CD4-positive, CD25-positive, alpha-beta regulatory T cell (primary cell): ENCODE measurements around the gene CAMK2A. TPM values are rescaled to one million over a fixed set of nuclear protein-coding genes. Genes with fewer than 3 reads are reported as not detected.

Source experiments
- ATAC-seq, 2 donors: fragments of 150-1000 bp; cut with Tn5 transposase; one replicate each; pipeline ENCODE4 v1.10.0; 2021; ENCODE audit warnings: low read depth in 2 of 2, moderate number of reproducible peaks in 2 of 2, moderate library complexity in 1 of 2
- DNase-seq, 3 donors: peaks; one replicate each; pipeline versions ENCODE4 v3.0.0 to v3.0.0-alpha.2; 2012 to 2022; ENCODE audit warnings: mixed read lengths in 1 of 3
- H3K27ac ChIP-seq: one replicate; pipeline ENCODE4 v1.7.0; 2013; ENCODE audit warnings: mild to moderate bottlenecking, low read length; ENCODE audit not compliant: insufficient read depth, poor library complexity, severe bottlenecking
- H3K27me3 ChIP-seq: one replicate; pipeline ENCODE4 v1.7.0; 2013; ENCODE audit warnings: low read length; ENCODE audit not compliant: control insufficient read depth, insufficient read depth
- H3K36me3 ChIP-seq: one replicate; pipeline ENCODE4 v1.7.0; 2013; ENCODE audit warnings: mild to moderate bottlenecking, low read length, moderate library complexity; ENCODE audit not compliant: control insufficient read depth, insufficient read depth
- H3K4me1 ChIP-seq: 2 replicates; pipeline ENCODE4 v1.7.0; 2013; ENCODE audit warnings: mild to moderate bottlenecking, low read length; ENCODE audit not compliant: insufficient read depth, control insufficient read depth, poor library complexity, severe bottlenecking
- H3K4me3 ChIP-seq: one replicate; pipeline ENCODE4 v1.7.0; 2013; ENCODE audit warnings: low read depth, mild to moderate bottlenecking, low read length, moderate library complexity
- H3K9me3 ChIP-seq, 2 experiments: 1 replicate in 1 of 2; 2 replicates in 1 of 2; pipeline ENCODE4 v1.7.0; 2013; ENCODE audit warnings: low read length in 2 of 2, mild to moderate bottlenecking in 1 of 2, moderate library complexity in 1 of 2; ENCODE audit not compliant: control insufficient read depth in 2 of 2
- H3K27ac Mint-ChIP-seq, 3 donors: one replicate each; pipeline ENCODE4 v1.8.0; 2020 to 2022; ENCODE audit warnings: mild to moderate bottlenecking in 3 of 3, mixed read lengths in 3 of 3, moderate library complexity in 2 of 3
- H3K27me3 Mint-ChIP-seq: one replicate; pipeline ENCODE4 v1.8.0; 2022; ENCODE audit warnings: mild to moderate bottlenecking, mixed read lengths
- H3K36me3 Mint-ChIP-seq: one replicate; pipeline ENCODE4 v1.8.0; 2020; ENCODE audit warnings: mixed read lengths
- H3K4me1 Mint-ChIP-seq, 4 donors: one replicate each; pipeline ENCODE4 v1.8.0; 2020 to 2022; ENCODE audit warnings: mixed read lengths in 4 of 4, mild to moderate bottlenecking in 1 of 4
- H3K4me3 Mint-ChIP-seq, 4 donors: one replicate each; pipeline ENCODE4 v1.8.0; 2020 to 2022; ENCODE audit warnings: mild to moderate bottlenecking in 4 of 4, mixed read lengths in 4 of 4, moderate library complexity in 3 of 4
- H3K9me3 Mint-ChIP-seq, 7 donors: one replicate each; pipeline ENCODE4 v1.8.0; 2020 to 2022; ENCODE audit warnings: mixed read lengths in 7 of 7, mild to moderate bottlenecking in 3 of 7, moderate library complexity in 2 of 7
- polyA plus RNA-seq, 4 donors: library from polyadenylated mRNA; unstranded; fragments of 300-500 nt; fragmentation: Illumina TruSeq; gene quantifications; one replicate each; pipeline ENCODE4 v1.2.3, GENCODE V29; 2021
- total RNA-seq: library from RNA; stranded (reverse); gene quantifications from one replicate; pipeline ENCODE4 v1.2.3, GENCODE V29; 2022

CAMK2A gene
- total and polyA plus RNA-seq, 5 donors from 2014 or later = not detected

GRCh38 chr5:150302301-150303069 is 12.9 kb upstream of the CAMK2A start, which contains the start of gene ARSI:
TSS of gene ARSI (minus strand) at chr5:150302905. CDS start at chr5:150302373, 532 bp downstream.
- no peaks in the 10 kb centered on the region for H3K4me1 ChIP-seq
- peaks cover 15% of the 10 kb centered on the region for H3K27me3 ChIP-seq
- Mint-ChIP-seq H3K27ac (no peak within 1 kb of the TSS), H3K4me1 (peaks cover 0 to 3% (median 1%) of the 10 kb centered on the region in 4 donors), H3K27me3 (peaks cover 32% of the 10 kb centered on the region), H3K9me3 (peaks cover 0 to 3% (median 0%) of the 10 kb centered on the region in 7 donors), H3K36me3 (no peaks in the 10 kb centered on the region), H3K4me3 (peak within 1 kb of the TSS in 1 of 4 donors; percentile 13)
- no peak for ATAC-seq
- H3K36me3 ChIP-seq = no peaks in the 10 kb centered on the region
- H3K4me3 ChIP-seq = no peak within 1 kb of the TSS
- no peak for DNase-seq
- H3K27ac ChIP-seq = no peak within 1 kb of the TSS
- no peaks in the 10 kb centered on the region for H3K9me3 ChIP-seq

DNA sequence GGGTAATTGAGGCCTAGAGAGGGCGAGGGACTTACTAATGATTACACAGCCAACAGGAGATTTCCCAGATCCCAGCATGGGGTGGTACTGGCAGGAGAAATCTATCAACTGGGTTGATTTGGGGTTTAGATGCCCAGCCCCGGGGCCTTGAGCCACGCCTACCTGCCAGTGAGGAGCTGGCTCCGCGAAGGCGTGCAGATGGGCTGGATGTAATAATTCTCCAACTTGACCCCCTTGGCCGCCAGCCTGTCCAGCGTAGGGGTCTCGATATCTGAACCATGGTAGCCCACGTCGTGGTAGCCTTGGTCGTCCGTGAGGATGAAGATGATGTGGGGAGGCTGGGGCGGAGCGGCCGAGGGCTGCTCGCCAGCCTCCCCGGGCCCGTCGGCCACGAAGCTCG is 12.3 kb upstream of the CAMK2A start:
- peaks cover 0 to 3% (median 1%) of the 10 kb centered on the region in 4 donors for H3K4me1 Mint-ChIP-seq
- no peaks in the 10 kb centered on the region for H3K9me3 ChIP-seq
- no peak overlapping the region for H3K4me3 ChIP-seq
- no peak overlapping the region for H3K27ac ChIP-seq
- no peak overlapping the region for H3K4me3 Mint-ChIP-seq
- DNase-seq (no peak), ATAC-seq (no peak)
- H3K36me3 ChIP-seq = no peaks in the 10 kb centered on the region
- H3K36me3 Mint-ChIP-seq = no peaks in the 10 kb centered on the region
- H3K9me3 Mint-ChIP-seq = no peaks in the 10 kb centered on the region
- no peak overlapping the region for H3K27ac Mint-ChIP-seq
- H3K27me3 Mint-ChIP-seq = peaks cover 32% of the 10 kb centered on the region
- H3K27me3 ChIP-seq = peaks cover 15% of the 10 kb centered on the region
- H3K4me1 ChIP-seq = no peaks in the 10 kb centered on the region

DNA sequence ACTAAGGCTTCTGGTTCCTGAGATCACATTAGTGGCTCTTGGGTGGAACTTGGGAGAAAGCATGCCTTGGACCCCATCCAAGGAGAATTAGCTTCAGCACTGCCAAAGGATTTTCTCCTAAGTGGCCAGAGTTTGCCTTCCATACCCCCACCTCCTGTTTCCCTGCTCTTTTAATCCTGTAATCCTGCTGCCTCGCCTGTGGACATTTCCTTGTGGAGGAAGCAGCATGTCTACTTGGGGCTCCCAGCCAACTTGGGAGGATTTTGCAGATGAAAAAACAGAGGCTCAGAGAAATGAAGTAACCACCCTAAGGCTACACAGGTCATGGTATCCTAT is 11.6 kb upstream of the CAMK2A start:
- no peaks in the 10 kb centered on the region for H3K4me1 ChIP-seq
- ATAC-seq (no peak), DNase-seq (no peak)
- H3K4me1 Mint-ChIP-seq = peaks cover 0 to 3% (median 1%) of the 10 kb centered on the region in 4 donors
- no peak overlapping the region for H3K27ac ChIP-seq
- H3K36me3 Mint-ChIP-seq = no peaks in the 10 kb centered on the region
- peak overlapping the region in 1 of 4 donors; percentile 53 for H3K4me3 Mint-ChIP-seq
- H3K9me3 Mint-ChIP-seq = no peaks in the 10 kb centered on the region
- H3K27ac Mint-ChIP-seq = no peak overlapping the region
- peaks cover 29% of the 10 kb centered on the region for H3K27me3 Mint-ChIP-seq
- H3K9me3 ChIP-seq = no peaks in the 10 kb centered on the region
- peaks cover 15% of the 10 kb centered on the region for H3K27me3 ChIP-seq
- H3K36me3 ChIP-seq = no peaks in the 10 kb centered on the region
- no peak overlapping the region for H3K4me3 ChIP-seq

GRCh38 chr5:150300496-150301169 is 11.1 kb upstream of the CAMK2A start:
- no peak for ATAC-seq
- Histone ChIP-seq H3K27ac (no peak overlapping the region), H3K4me3 (no peak overlapping the region), H3K36me3 (no peaks in the 10 kb centered on the region), H3K4me1 (no peaks in the 10 kb centered on the region), H3K27me3 (peaks cover 15% of the 10 kb centered on the region), H3K9me3 (no peaks in the 10 kb centered on the region)
- DNase-seq = no peak
- peaks cover 26% of the 10 kb centered on the region for H3K27me3 Mint-ChIP-seq
- H3K36me3 Mint-ChIP-seq = no peaks in the 10 kb centered on the region
- H3K9me3 Mint-ChIP-seq = no peaks in the 10 kb centered on the region
- peaks cover 0 to 3% (median 1%) of the 10 kb centered on the region in 4 donors for H3K4me1 Mint-ChIP-seq
- peak overlapping the region in 1 of 4 donors; percentile 53 for H3K4me3 Mint-ChIP-seq
- H3K27ac Mint-ChIP-seq = no peak overlapping the region

- Mint-ChIP-seq H3K4me3 (no peak overlapping the region), H3K27ac (no peak overlapping the region), H3K36me3 (no peaks in the 10 kb centered on the region), H3K9me3 (no peaks in the 10 kb centered on the region), H3K4me1 (peaks cover 0 to 3% (median 1%) of the 10 kb centered on the region in 4 donors), H3K27me3 (peaks cover 30% of the 10 kb centered on the region)
- Histone ChIP-seq H3K36me3 (no peaks in the 10 kb centered on the region), H3K27me3 (peaks cover 12% of the 10 kb centered on the region), H3K27ac (no peak overlapping the region), H3K9me3 (no peaks in the 10 kb centered on the region), H3K4me1 (no peaks in the 10 kb centered on the region), H3K4me3 (no peak overlapping the region)
- ATAC-seq (no peak), DNase-seq (no peak)
These were observed 10.2 kb upstream of the CAMK2A start for GRCh38 chr5:150299571-150300327.

DNA sequence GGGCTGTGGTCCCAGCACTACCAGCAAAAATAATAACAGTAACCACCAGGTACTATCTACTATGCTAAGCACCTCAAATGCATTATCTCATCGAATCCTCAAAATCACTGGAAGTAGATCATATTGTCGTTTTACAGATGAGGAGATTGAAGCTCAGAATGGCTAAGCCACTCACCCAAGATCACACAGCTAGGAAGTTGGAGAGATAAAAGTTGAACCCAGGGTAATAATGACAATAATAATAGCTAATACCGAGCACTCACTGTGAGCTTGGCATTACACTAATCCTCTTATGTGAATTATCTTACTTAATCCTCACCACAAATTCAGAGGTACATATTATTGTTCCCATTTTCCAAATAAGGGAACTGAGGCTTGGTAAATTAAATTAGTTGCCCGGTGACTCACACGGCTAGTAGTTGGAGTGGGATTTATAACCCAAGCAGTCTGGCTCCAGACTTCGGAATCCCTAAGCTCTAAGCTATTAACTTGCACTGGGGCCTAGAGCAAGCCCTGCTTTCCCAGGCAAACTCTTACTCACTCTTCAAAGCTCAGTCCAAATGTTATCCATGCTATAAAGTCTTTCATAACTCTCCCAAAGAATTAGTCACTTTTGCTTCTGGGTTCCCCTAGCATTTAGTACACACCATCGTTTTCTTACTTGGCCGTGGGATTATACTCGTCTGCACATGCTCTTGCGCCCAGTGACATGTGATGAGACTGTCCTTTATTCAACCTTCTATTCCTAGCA is 9.3 kb upstream of the CAMK2A start:
- no peak for DNase-seq

DNA sequence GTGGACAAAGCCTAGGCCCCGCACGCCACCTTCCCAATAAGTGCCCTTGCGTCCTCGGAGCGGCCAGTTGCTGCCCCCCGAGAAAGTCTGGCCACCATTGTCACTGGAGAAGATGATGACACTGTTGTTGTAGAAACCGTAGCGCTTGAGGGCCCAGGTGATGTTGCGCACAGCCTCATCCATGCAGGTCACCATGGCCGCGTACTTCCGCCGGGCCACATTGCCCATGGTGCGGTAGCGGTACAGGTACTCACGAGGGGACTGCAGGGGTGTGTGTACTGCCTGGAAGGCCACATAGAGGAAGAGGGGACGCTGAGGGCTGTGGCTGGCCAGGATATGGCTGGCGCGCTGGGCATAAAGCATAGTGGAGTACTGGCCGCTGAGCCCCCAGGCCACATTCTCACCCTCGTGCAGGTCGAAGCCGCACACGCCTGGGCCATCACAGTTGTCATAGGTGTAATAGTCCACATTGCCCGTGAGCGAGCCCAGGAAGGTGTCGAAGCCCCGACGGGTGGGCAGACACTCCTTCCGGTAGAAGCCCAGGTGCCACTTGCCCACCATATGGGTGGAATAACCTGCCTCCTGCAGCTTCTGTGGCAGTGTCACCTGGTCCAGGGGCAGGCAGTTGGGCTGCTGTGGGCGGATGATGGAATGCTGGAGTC is 8.5 kb upstream of the CAMK2A start:
- H3K4me1 ChIP-seq = no peaks in the 10 kb centered on the region
- H3K4me3 ChIP-seq = no peak overlapping the region
- Mint-ChIP-seq H3K9me3 (no peaks in the 10 kb centered on the region), H3K4me1 (peaks cover 0 to 3% (median 1%) of the 10 kb centered on the region in 4 donors), H3K4me3 (no peak overlapping the region), H3K36me3 (no peaks in the 10 kb centered on the region), H3K27ac (no peak overlapping the region), H3K27me3 (peaks cover 19% of the 10 kb centered on the region)
- no peaks in the 10 kb centered on the region for H3K9me3 ChIP-seq
- peaks cover 9% of the 10 kb centered on the region for H3K27me3 ChIP-seq
- H3K36me3 ChIP-seq = no peaks in the 10 kb centered on the region
- H3K27ac ChIP-seq = no peak overlapping the region
- DNase-seq (no peak), ATAC-seq (no peak)

More for the DNA sequence above, 9.3 kb upstream of the CAMK2A start:
- Histone ChIP-seq H3K4me3 (no peak overlapping the region), H3K27me3 (peaks cover 12% of the 10 kb centered on the region), H3K27ac (no peak overlapping the region), H3K36me3 (no peaks in the 10 kb centered on the region), H3K4me1 (no peaks in the 10 kb centered on the region), H3K9me3 (no peaks in the 10 kb centered on the region)
- no peak for ATAC-seq
- peaks cover 0 to 3% (median 1%) of the 10 kb centered on the region in 4 donors for H3K4me1 Mint-ChIP-seq
- H3K27me3 Mint-ChIP-seq = peaks cover 27% of the 10 kb centered on the region
- no peak overlapping the region for H3K4me3 Mint-ChIP-seq
- no peaks in the 10 kb centered on the region for H3K9me3 Mint-ChIP-seq
- no peak overlapping the region for H3K27ac Mint-ChIP-seq
- no peaks in the 10 kb centered on the region for H3K36me3 Mint-ChIP-seq
